Esophagus mucosa (tissue), 1 donor: ENCODE measurements around the gene RASSF5. TPM values are rescaled to one million over a fixed set of nuclear protein-coding genes. Genes with fewer than 3 reads are reported as not detected.

ENCODE experiments used
- ATAC-seq: fragments of 200-7000 bp; cut with Tn5 transposase; one replicate; pipeline ENCODE4 v1.9.1; 2020
- total RNA-seq: library from RNA; stranded (reverse); gene quantifications from one replicate; pipeline ENCODE4 v1.2.4, GENCODE V29; 2023
- donor health status: DM: yes; HTN: yes; CAD: no.

RASSF5 gene
- total RNA-seq, 1 donor from 2014 or later, result 38.7 TPM

GRCh38 chr1:206497774-206498173, 9.6 kb upstream of the RASSF5 start:
- ATAC-seq, result no peak

GRCh38 chr1:206498685-206499084, 8.6 kb upstream of the RASSF5 start:
- ATAC-seq, result peak; percentile 18

- no peak for ATAC-seq
These were observed 7.3 kb upstream of the RASSF5 start for GRCh38 chr1:206500046-206500445.

GRCh38 chr1:206501881-206502280, 5.5 kb upstream of the RASSF5 start:
- ATAC-seq, result no peak

- ATAC-seq, result peak; percentile 52
These were observed 4.9 kb upstream of the RASSF5 start for GRCh38 chr1:206502403-206502802.

GRCh38 chr1:206502812-206503211, 4.5 kb upstream of the RASSF5 start:
- ATAC-seq, result no peak

- peak; percentile 63 for ATAC-seq
These were observed 3.6 kb upstream of the RASSF5 start for GRCh38 chr1:206503591-206504362.

GRCh38 chr1:206504363-206504713, 3.0 kb upstream of the RASSF5 start:
- no peak for ATAC-seq

GRCh38 chr1:206505702-206506355, 1.5 kb upstream of the RASSF5 start:
- ATAC-seq, result no peak

GRCh38 chr1:206506405-206507283, 687 bp upstream of the RASSF5 start:
- peak; percentile 2 for ATAC-seq

GRCh38 chr1:206508130-206508889, 979 bp downstream of the RASSF5 start:
- peak; percentile 1 for ATAC-seq

GRCh38 chr1:206508956-206509355, 1.6 kb downstream of the RASSF5 start:
- no peak for ATAC-seq

GRCh38 chr1:206509612-206510257, 2.4 kb downstream of the RASSF5 start:
- no peak for ATAC-seq

GRCh38 chr1:206510371-206510770, 3.0 kb downstream of the RASSF5 start:
- no peak for ATAC-seq

GRCh38 chr1:206511362-206512057, 4.2 kb downstream of the RASSF5 start:
- ATAC-seq, result no peak

GRCh38 chr1:206512058-206512850, 4.9 kb downstream of the RASSF5 start:
- no peak for ATAC-seq

- ATAC-seq, result peak; percentile 11
These were observed 5.5 kb downstream of the RASSF5 start for GRCh38 chr1:206512851-206513180.

GRCh38 chr1:206513312-206514111, 6.2 kb downstream of the RASSF5 start:
- ATAC-seq, result peak; percentile 85

- ATAC-seq, result no peak
These were observed 7.6 kb downstream of the RASSF5 start for GRCh38 chr1:206514813-206515387.

GRCh38 chr1:206516728-206516990, 9.3 kb downstream of the RASSF5 start:
- no peak for ATAC-seq
